Erythroblast (primary cell): ENCODE results near the gene MPRIP.

ENCODE experiments used
- GATA1 ChIP-seq: IDR thresholded peaks from 2 replicates; pipeline ENCODE4 v1.6.1; 2011; ENCODE audit warnings: low read depth, mild to moderate bottlenecking, control low read depth, low read length, moderate library complexity
- POLR2A ChIP-seq: IDR thresholded peaks from 2 replicates; pipeline ENCODE4 v1.6.1; 2011; ENCODE audit warnings: mild to moderate bottlenecking, low read length

- TF ChIP-seq POLR2A (no peak), GATA1 (no peak)
These were observed 78.4 kb downstream of the MPRIP start for GRCh38 chr17:17120701-17121100.
